NCI-H146 treated with DMSO at 0.1 percent for 48 hours (cell line): ENCODE measurements around the gene TMEM263.
"Not testable (repeated sequence)": the region's sequence is repeated elsewhere in the genome, so short reads cannot be mapped to it uniquely, and the experiment has no call there.

Experiments
- DNase-seq: peaks from one replicate; lab custom pipeline; 2025; ENCODE audit not compliant: unreplicated experiment; lab: John Stamatoyannopoulos, UW

The TMEM263 gene

GRCh38 chr12:106985479-106985878 is 29.8 kb downstream of the TMEM263 start:
- DNase-seq = no peak

- no peak for DNase-seq
These were observed 30.4 kb downstream of the TMEM263 start for GRCh38 chr12:106986135-106986534.

- peak; percentile 85 for DNase-seq
These were observed 31.1 kb downstream of the TMEM263 start, which contains the start of gene MTERF2 for GRCh38 chr12:106986625-106987389. Gene MTERF2 (minus strand): TSS chr12:106987146. CDS start chr12:106978714, 8,432 bp downstream.

- no peak for DNase-seq
These were observed 32.1 kb downstream of the TMEM263 start for GRCh38 chr12:106987846-106988245.

GRCh38 chr12:106994579-106995220 is 39.0 kb downstream of the TMEM263 start:
- DNase-seq = no peak

- DNase-seq = not testable (repeated sequence)
These were observed 40.4 kb downstream of the TMEM263 start for GRCh38 chr12:106996102-106996501.

GRCh38 chr12:106997916-106998315 is 42.2 kb downstream of the TMEM263 start:
- no peak for DNase-seq

- DNase-seq = no peak
These were observed 43.7 kb downstream of the TMEM263 start for GRCh38 chr12:106999446-106999845.

- DNase-seq = not testable (repeated sequence)
These were observed 47.0 kb downstream of the TMEM263 start for GRCh38 chr12:107002665-107003064.

- DNase-seq = no peak
These were observed 51.7 kb downstream of the TMEM263 start for GRCh38 chr12:107007411-107007810.

GRCh38 chr12:107011519-107011918 is 55.8 kb downstream of the TMEM263 start:
- DNase-seq = no peak

- DNase-seq = no peak
These were observed 57.2 kb downstream of the TMEM263 start for GRCh38 chr12:107012736-107013425.

- DNase-seq = peak; percentile 8
These were observed 58.3 kb downstream of the TMEM263 start for GRCh38 chr12:107014055-107014454.

GRCh38 chr12:107017042-107017441 is 61.3 kb downstream of the TMEM263 start:
- DNase-seq = no peak

GRCh38 chr12:107019546-107019945 is 63.8 kb downstream of the TMEM263 start:
- DNase-seq = no peak
